Measurements from ENCODE around the gene EEF1AKMT4. TPM values are rescaled to one million over a fixed set of nuclear protein-coding genes. Genes with fewer than 3 reads are reported as not detected.

The EEF1AKMT4 gene
- total RNA-seq, 1 donor: 9.7 TPM

- no peak for DNase-seq (ENCODE audit: low read depth in 2 of 3, low spot score in 2 of 3)
These were observed 14.0 kb upstream of the EEF1AKMT4 start for GRCh38 chr3:184235381-184236032.

GRCh38 chr3:184236033-184236410, 13.4 kb upstream of the EEF1AKMT4 start:
- no peak for DNase-seq (ENCODE audit: low read depth in 2 of 3, low spot score in 2 of 3)

- peak in 1 of 3 donors; percentile 40 for DNase-seq (ENCODE audit: low read depth in 2 of 3, low spot score in 2 of 3)
These were observed 12.8 kb upstream of the EEF1AKMT4 start for GRCh38 chr3:184236636-184237035.

GRCh38 chr3:184237211-184237610, 12.3 kb upstream of the EEF1AKMT4 start:
- DNase-seq (ENCODE audit: low read depth in 2 of 3, low spot score in 2 of 3): no peak

GRCh38 chr3:184237807-184238206, 11.7 kb upstream of the EEF1AKMT4 start:
- DNase-seq (ENCODE audit: low read depth in 2 of 3, low spot score in 2 of 3): no peak

- DNase-seq (ENCODE audit: low read depth in 2 of 3, low spot score in 2 of 3): no peak
These were observed 11.1 kb upstream of the EEF1AKMT4 start for GRCh38 chr3:184238246-184238818.

- DNase-seq (ENCODE audit: low read depth in 2 of 3, low spot score in 2 of 3): no peak
These were observed 10.3 kb upstream of the EEF1AKMT4 start for GRCh38 chr3:184239221-184239620.

GRCh38 chr3:184239708-184240107, 9.8 kb upstream of the EEF1AKMT4 start:
- no peak for DNase-seq (ENCODE audit: low read depth in 2 of 3, low spot score in 2 of 3)

GRCh38 chr3:184240384-184241140, 8.9 kb upstream of the EEF1AKMT4 start:
- peak in 1 of 3 donors; percentile 66 for DNase-seq (ENCODE audit: low read depth in 2 of 3, low spot score in 2 of 3)

- no peak for DNase-seq (ENCODE audit: low read depth in 2 of 3, low spot score in 2 of 3)
These were observed 8.4 kb upstream of the EEF1AKMT4 start for GRCh38 chr3:184241141-184241446.

- DNase-seq (ENCODE audit: low read depth in 2 of 3, low spot score in 2 of 3): no peak
These were observed 7.8 kb upstream of the EEF1AKMT4 start for GRCh38 chr3:184241447-184242296.

GRCh38 chr3:184242297-184242685, 7.2 kb upstream of the EEF1AKMT4 start:
- DNase-seq (ENCODE audit: low read depth in 2 of 3, low spot score in 2 of 3): no peak

- DNase-seq (ENCODE audit: low read depth in 2 of 3, low spot score in 2 of 3): peak; percentile 74 to 92 (median 89)
These were observed 739 bp upstream of the EEF1AKMT4 start, which contains the start of gene ALG3 for GRCh38 chr3:184248454-184249411. ALG3 (minus strand) TSS chr3:184248962; CDS start chr3:184248940, 22 bp downstream.

GRCh38 chr3:184250167-184250828, 826 bp downstream of the EEF1AKMT4 start:
- DNase-seq (ENCODE audit: low read depth in 2 of 3, low spot score in 2 of 3): peak; percentile 74 to 95 (median 89)

GRCh38 chr3:184255291-184256039, 6.0 kb downstream of the EEF1AKMT4 start:
- DNase-seq (ENCODE audit: low read depth in 2 of 3, low spot score in 2 of 3): no peak

- no peak for DNase-seq (ENCODE audit: low read depth in 2 of 3, low spot score in 2 of 3)
These were observed 7.8 kb downstream of the EEF1AKMT4 start for GRCh38 chr3:184257083-184257915.

- no peak for DNase-seq (ENCODE audit: low read depth in 2 of 3, low spot score in 2 of 3)
These were observed 9.5 kb downstream of the EEF1AKMT4 start for GRCh38 chr3:184258926-184259325.

GRCh38 chr3:184259396-184259877, 10.0 kb downstream of the EEF1AKMT4 start:
- no peak for DNase-seq (ENCODE audit: low read depth in 2 of 3, low spot score in 2 of 3)

Measured in hematopoietic multipotent progenitor cell (in vitro differentiated cells).